Suppressor macrophage treated with lipopolysaccharide for 1 hour (primary cell): ENCODE data around the gene TUSC2.
"Not testable (repeated sequence)": the region's sequence is repeated elsewhere in the genome, so short reads cannot be mapped to it uniquely, and the experiment has no call there.

Experiments
- DNase-seq, 3 donors: peaks; one replicate each; pipeline ENCODE4 v3.0.0-alpha.2; 2020 to 2022

Gene TUSC2

GRCh38 chr3:50293079-50293801, 34.8 kb downstream of the TUSC2 start:
- no peak for DNase-seq

DNA sequence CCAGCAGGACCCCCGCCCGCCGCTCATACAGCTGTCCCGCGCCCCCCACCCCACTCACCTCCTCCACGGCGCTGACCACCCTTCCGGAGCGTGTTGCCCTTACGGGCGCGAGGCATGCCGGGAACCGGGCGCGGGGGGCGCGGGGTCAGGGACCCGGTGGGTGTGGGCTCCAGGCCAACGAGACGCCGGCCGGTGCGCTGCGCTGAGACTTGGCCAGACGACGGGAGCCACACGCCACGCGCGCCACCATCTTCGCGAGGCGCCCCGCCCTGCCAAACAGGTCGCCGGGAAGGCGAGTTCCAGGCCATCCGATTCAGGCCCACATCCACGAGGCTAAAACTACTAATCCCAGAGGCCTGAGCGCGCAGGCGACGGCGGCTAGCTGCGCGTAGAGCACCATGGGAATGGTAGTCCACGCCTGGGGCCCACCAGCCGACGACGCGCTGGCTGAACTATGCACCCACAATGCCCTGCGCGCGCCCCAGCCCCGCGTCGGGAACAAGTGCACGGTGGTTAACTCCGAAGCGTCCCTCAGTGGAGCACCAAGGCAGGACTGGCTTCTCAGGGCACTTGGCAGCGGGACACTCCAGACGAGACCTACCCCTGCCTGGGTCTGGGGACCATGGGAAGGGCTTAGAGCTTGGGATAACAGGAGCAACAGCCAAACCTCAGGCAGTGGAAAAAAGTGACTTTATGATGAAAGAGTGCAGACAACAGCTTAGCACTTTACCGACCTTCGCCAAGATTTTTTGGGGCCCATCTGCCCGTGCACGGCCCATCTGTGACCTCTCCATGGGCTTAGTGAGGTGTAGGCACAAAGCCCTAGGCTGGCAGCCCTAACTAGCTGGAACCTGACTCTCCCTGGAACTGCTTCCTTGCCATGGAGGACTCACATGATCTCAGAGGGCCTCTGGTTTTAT, 35.6 kb downstream of the TUSC2 start, which contains the start of gene IFRD2:
TSS of gene IFRD2 (minus strand) at position 271 of the 920 bp plus-strand sequence. CDS start at position 116, 155 bp downstream.
- peak; percentile 98 to 99 (median 99) for DNase-seq

DNA sequence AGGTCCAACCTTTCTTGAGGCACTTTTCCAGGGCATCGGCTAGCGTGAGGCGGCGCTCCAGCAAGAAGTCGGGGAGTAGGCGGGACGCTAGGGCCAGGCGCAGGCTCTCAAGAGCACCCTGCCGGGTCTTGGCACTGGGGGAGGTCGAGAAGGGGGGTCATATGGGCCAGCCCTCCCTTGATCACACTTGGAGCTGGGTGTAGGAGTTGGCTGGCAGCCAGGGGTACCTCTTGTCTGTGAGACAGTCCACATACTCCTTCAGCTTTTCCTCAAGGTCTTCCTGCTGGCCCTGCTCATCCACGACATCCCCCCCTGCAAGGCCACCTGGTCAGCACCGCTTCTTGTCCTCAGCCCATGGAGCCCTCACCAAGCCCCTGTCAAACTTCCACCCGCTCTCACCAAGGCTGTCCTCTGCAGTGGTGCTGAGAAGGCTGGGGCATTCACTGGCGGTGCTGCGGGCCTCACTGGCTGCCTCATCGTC, 37.8 kb downstream of the TUSC2 start:
- DNase-seq: no peak

- no peak for DNase-seq
Measured at GRCh38 chr3:50289130-50289529, 38.9 kb downstream of the TUSC2 start.

GRCh38 chr3:50288387-50289007, 39.5 kb downstream of the TUSC2 start:
- DNase-seq: no peak

- DNase-seq: no peak
Measured at GRCh38 chr3:50287262-50287661, 40.8 kb downstream of the TUSC2 start.

- no peak for DNase-seq
Measured at GRCh38 chr3:50286322-50287227, 41.4 kb downstream of the TUSC2 start.

- not testable (repeated sequence) for DNase-seq
Measured at GRCh38 chr3:50284121-50284520, 43.9 kb downstream of the TUSC2 start.

GRCh38 chr3:50279255-50280016, 48.6 kb downstream of the TUSC2 start:
- no peak for DNase-seq

GRCh38 chr3:50278880-50279224, 49.2 kb downstream of the TUSC2 start, which contains the start of gene LSMEM2:
Gene LSMEM2 (plus strand): TSS chr3:50279087. CDS start chr3:50279114, 27 bp downstream.
- no peak for DNase-seq

DNA sequence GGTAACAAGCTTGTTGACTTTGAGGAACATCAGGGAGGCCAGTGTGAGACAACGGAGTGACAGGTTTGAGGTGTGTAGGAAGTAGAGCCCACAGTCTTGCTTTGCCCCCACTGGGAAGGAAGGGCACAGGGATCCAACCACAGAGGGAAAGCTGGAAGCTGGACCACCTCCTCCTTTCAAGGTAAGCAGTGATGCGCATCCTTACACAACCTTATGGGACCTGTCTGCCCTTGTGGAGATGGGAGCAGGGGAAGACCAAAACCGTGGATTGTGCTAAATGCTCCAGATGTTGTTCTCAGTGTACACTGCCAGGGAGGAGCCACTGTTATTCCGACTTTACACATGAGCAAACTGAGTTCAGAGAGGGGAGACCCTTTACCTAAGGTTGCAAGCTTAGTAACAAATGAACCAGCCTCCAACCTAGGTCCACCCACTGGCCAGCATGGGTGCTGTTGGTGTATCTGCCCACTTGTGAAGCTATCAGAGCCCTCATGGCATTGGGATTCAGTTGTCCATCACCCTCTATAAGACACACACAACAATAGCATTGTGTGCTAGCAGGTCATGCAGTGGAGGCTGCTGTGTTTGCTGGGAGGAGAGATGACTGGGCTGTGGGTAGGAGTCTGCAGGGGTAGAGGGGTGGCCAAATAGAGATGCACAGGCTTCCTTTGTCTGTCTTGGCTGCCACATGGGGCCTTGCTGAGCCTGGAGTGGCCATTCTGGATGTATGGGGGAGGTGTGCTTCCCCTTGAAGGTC, 49.7 kb downstream of the TUSC2 start:
- DNase-seq: no peak

DNA sequence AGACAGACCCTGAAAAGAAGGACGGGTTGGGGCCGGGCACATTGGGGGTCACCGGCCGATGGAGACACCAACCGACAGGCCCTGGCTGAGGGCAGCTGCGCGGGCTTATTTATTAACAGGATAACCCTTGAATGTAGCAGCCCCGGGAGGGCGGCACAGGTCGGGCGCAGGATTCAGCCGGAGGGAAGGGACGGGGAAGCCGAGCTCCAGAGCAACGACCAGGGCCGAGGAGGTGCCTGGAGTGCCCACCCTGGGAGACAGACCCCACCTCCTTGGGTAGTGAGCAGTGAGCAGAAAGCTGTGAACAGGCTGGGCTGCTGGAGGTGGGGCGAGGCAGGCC, 51.3 kb downstream of the TUSC2 start:
- no peak for DNase-seq

- DNase-seq: peak in 2 of 3 donors; percentile 23 to 47
Measured at GRCh38 chr3:50275996-50276761, 51.8 kb downstream of the TUSC2 start.

GRCh38 chr3:50275141-50275995, 52.7 kb downstream of the TUSC2 start:
- DNase-seq: no peak
